Cerebellar cortex (tissue), 1 donor: ENCODE measurements around the gene OSBPL5.

Source experiments
- DNase-seq: peaks from one replicate; pipeline ENCODE4 v3.0.0-alpha.2; 2015; ENCODE audit warnings: low spot score

OSBPL5 gene

DNA sequence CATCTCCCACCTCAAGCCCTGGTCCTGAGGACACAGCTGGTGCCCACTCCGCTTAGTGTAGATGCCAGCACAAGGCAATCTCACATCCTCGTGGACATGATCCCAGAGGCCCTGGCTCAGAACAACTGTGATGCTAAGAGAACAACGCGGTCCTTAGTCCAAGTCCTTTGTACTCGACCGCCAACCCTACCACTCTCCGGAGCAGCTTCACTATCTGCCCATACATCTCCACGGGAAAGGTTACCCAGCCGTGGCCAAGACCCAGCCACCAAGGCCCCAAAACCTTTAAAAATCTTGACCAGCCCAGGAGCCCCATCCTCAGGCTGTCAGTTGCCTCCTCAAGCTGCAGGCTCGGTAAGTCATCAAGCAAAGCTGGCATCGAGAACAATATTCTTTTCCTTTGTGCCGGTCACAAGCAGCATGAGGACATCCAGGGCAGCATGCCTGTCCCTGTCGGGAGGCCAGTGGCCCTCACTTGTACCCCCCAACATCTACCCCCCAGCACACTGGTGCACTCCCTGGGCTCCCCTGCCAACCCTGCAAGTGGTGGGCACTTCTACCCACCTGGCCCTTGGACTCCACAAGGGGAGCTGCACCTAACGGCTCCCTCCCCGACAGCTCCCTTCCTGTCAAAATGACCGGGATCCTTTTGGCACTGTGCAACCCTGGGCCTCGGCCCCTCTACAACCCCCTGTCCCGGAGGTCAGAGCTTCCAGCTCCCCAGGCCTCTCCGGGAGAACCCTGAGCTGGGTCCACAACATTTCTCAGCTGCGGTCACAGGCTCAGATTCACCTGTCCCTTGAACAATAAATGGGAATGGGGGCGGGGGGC is 2.5 kb downstream of the OSBPL5 start:
- DNase-seq, result no peak

GRCh38 chr11:3161720-3162409 is 3.2 kb downstream of the OSBPL5 start:
- DNase-seq, result no peak

DNA sequence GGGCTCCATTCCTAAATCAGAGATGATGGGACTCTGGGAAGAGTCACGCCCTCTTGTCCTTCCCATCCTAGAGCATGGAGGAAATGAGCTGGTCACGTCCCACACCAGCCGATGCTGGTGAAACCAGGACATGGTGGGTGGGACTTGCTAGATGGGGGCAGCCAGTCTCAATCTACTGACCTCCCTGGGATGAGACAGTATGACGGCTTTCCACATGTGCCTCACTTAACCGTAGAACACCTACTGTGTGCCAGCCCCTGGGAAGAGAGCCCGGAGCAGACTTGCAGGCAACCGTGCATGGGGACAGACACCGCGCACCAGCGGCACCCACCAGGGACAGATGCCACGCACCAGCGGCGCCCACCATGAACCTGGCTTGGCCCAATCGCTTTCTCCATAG is 3.8 kb downstream of the OSBPL5 start:
- DNase-seq, result no peak

- DNase-seq, result peak; percentile 91
Measured at GRCh38 chr11:3160252-3161031, 4.7 kb downstream of the OSBPL5 start.

GRCh38 chr11:3159296-3160190 is 5.6 kb downstream of the OSBPL5 start:
- DNase-seq, result no peak

DNA sequence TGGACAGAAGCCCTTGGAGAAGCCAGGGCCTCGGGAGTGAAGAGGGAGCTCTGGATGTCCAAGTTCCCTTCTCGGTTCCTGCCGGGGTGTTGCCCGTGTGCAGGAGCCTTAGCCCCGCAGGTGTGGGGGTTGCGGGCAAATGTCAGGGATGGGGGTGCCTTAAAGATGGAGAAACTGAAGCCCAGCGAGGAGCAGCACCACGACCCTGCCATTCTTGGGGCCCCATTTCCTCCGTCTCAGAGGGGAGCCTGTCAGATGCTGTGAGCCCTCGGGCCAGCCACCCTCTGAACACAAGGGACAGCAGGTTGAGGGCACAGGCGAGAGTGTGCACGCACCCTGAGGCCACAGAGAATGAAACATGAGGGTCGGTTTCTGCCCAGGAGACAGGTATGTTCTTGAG is 6.3 kb downstream of the OSBPL5 start:
- no peak for DNase-seq

GRCh38 chr11:3158131-3158591 is 6.9 kb downstream of the OSBPL5 start:
- no peak for DNase-seq

DNA sequence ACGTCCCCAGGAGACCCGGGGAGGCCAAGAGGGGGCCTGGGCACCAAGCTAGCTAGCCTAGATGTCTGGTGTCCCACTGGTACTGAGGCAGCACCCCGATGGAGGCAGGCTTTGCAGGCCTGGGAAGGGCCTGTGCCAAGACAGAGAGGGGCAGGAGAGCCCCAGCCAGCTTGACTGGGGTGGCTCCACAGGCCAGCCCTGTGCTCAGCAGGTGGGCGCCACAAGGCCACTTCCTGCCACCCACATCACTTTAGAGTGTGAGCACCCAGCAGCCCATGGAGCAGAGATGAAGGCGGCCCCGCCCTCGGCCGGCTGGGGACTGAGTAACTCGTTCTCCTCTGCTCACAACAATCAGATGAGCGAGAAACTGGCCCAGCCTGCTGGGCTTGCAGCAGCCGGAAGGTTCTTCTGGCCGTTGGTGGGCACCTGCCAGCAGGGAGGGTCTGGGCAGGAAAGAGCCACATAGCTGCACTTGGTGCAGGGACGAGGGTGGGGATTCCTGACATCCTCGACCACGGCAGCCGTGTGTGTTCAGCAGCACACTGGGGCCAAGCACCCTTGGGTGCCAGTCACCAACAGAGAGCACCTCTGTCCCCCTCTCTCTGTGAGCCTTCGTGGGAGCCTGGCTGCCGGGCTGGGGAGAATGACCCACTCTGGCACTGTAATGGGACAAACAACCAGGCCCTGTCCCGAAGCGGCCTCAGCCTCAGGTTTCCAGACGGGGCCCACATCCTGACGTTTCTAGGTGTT is 7.6 kb downstream of the OSBPL5 start:
- DNase-seq, result no peak

GRCh38 chr11:3156661-3157311 is 8.3 kb downstream of the OSBPL5 start:
- no peak for DNase-seq

DNA sequence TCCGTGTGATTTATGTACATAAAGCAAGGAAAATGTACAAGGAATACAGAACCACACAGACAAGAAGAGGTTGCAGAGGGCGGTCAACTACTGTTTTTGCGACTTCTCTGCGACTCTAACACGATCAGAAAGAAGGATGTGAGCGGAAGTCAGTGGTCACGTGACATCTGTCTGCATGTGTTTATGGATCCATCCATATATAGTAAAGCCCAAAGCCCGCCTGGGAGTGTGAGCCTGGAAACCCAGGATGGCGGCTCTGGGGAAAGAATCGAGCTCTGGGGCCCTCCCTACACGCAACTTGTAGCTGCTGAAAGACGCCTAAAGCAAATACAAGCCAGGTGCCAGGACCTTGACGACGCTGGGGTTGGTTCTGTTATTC is 8.8 kb downstream of the OSBPL5 start:
- no peak for DNase-seq

GRCh38 chr11:3155691-3156258 is 9.3 kb downstream of the OSBPL5 start:
- DNase-seq, result no peak

- no peak for DNase-seq
Measured at GRCh38 chr11:3155216-3155615, 9.9 kb downstream of the OSBPL5 start.

GRCh38 chr11:3154001-3154599 is 11.0 kb downstream of the OSBPL5 start:
- DNase-seq, result no peak

DNA sequence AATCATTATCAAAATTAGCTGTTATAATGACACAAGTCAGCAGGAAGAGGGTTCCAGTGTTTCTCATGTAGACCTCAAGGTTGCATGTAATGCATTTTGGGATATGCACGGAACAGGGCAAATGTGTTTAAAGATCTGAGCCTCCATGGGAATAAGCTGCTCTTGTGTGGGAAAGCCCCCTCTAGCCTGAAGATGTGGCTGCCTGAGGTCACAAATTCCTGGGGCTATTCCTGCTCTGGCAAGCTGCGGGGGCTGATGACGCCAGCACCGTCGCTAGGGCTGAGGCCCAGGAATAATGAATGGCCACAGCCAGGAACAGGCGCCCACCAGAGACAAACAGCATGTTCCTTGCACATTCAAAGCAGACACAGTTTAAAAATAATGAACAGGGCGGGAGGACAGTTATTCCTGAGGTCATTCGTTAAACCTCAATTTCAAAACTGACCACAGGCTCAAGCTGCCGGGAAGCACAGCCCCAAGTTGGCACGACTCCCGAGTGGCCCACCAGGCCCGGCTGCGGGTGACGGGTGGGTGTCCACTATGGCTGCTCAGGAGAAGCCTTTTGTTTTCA is 11.7 kb downstream of the OSBPL5 start:
- no peak for DNase-seq

DNA sequence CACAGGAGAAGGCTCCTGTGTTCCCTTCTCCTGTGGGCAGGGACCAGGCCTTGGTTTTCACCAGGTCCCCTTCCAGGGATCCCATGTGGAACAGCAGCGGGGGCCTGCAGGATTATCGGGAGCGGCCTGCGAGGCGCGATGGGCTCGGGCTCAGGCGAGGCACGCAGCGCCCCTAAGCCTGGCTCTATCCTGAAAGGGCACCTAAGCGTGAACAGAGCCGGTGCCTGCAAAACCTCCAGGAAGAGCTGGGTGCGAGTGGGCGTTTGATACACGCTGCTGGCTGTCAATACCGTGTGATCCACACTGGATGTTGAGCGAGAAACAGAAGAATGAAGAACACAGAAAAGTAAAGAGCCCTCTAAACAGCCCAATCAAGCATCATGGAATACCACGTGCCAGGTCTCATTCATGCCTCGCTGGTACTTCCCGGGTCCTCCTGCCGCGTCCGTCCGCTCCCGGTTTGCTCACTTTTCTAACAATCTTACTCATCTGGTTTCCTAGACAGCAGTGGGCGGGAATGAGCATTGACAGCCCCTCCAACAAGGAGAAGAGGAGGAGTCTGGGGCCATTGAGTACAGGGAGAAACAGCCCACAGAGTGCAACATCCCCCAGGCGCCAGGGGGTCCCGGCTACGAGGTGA is 12.5 kb downstream of the OSBPL5 start:
- no peak for DNase-seq

GRCh38 chr11:3150726-3151125 is 14.4 kb downstream of the OSBPL5 start:
- DNase-seq, result no peak

GRCh38 chr11:3149852-3150188 is 15.3 kb downstream of the OSBPL5 start:
- DNase-seq, result no peak

DNA sequence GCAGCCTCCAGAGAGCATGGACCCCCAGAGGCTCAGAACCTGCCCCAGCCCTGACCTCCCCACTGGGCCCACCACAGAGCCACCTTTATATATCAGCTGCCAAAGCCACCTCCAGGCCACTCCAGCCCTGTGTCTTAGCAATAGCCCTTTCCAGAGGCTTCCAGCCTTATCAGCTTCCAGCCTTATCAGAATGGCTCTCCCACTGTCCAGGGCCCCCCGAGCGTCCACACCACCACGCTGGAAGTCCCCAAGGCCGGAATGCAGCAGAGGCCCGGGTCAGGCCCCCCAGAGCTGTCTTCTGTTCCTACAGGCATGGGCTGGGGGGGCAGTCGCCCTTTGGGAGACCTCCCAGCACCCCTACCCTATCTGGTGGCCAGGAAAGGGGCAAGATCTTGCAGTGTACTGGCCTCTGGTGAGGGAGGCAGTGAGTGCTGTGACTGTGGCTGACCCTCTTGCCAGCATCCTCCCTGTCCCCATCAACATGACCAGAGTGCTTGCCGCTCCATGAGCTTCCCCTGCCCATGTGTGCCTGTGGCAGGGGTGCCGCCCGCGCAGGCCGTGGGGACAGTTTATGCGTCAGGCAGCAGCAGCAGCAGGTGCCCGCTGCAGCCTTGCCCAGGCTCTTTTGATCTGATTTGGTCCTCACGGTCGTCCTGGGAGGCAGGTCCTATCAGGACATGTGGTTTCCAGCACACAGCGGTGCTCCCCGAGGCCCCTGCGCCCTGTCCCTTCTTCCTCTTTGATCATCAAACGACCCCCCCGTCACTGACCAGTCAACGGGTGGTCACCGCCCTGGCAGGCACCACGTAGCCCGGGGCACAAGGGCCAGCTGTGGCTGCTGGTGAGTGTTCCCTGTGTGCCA is 15.9 kb downstream of the OSBPL5 start:
- no peak for DNase-seq
